DOHH2 (cell line): Measurements from ENCODE around the gene HPCA.

ENCODE experiments used
- CTCF ChIP-seq: fragments of 200-600 bp; sonication (generic); IDR thresholded peaks from one replicate; pipeline ENCODE4 v1.5.1; 2014; ENCODE audit warnings: antibody characterized with exemption, mild to moderate bottlenecking, low read depth, low read length; ENCODE audit not compliant: poor library complexity, severe bottlenecking
- EZH2phosphoT487 ChIP-seq: fragments of 200-600 bp; sonication (generic); IDR thresholded peaks from 2 replicates; pipeline ENCODE4 v1.6.1; 2017; ENCODE audit warnings: borderline replicate concordance, mild to moderate bottlenecking, antibody characterized with exemption, low read length, moderate library complexity, mixed read lengths

GRCh38 chr1:32884726-32885125 lies 1.6 kb upstream of the HPCA start:
- TF ChIP-seq CTCF, result no peak
- TF ChIP-seq EZH2phosphoT487, result no peak
